Measurements from ENCODE around the gene PHC2.

GRCh38 chr1:33369081-33369480 is 61.8 kb downstream of the PHC2 start:
- TF ChIP-seq EP300 (IDR thresholded peaks at IDR 0.05) (no peak), POLR2A (IDR thresholded peaks at IDR 0.05) (no peak), CTCF (IDR thresholded peaks at IDR 0.05) (no peak)
